ENCODE measurements around the gene RUFY1.

DNA sequence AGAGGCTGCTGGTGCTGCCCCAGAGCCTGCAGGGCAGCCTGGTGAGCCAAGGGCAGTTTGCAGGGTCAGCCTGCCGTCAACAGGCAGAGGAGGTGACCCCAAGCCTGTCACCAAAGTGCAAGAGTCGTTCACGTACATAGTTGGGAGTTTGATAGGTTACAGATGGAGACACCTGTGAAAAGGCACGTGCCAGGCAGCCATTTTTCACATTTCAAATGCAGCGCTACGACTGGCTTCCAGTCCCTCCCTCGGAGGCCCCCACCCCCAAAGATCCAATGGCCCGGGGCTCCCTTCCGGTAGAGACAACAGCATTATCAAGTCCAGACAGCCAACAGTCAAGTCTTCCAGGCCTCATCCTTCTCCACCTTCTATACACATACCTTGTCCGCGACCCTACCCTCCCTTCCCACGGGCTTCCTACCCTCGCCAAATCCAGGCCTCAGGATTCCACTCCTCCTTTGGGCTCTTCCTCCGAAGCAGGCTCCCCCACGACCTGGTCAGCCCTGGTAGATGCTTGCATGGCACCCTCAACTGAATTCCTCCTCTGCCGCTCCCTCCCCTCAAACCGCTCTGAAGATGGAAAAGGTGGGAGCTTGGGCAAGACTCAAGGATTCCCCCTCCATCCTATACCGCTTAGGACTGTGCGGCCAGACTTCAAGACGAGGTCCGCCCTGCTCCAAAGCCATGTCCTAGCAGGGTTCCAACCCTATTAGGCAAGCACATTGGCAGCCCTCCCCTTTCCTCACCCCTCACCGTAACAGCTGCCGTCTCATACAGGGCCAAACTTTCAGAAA is 60.0 kb downstream of the RUFY1 start:
- TF ChIP-seq, protein P1, sequence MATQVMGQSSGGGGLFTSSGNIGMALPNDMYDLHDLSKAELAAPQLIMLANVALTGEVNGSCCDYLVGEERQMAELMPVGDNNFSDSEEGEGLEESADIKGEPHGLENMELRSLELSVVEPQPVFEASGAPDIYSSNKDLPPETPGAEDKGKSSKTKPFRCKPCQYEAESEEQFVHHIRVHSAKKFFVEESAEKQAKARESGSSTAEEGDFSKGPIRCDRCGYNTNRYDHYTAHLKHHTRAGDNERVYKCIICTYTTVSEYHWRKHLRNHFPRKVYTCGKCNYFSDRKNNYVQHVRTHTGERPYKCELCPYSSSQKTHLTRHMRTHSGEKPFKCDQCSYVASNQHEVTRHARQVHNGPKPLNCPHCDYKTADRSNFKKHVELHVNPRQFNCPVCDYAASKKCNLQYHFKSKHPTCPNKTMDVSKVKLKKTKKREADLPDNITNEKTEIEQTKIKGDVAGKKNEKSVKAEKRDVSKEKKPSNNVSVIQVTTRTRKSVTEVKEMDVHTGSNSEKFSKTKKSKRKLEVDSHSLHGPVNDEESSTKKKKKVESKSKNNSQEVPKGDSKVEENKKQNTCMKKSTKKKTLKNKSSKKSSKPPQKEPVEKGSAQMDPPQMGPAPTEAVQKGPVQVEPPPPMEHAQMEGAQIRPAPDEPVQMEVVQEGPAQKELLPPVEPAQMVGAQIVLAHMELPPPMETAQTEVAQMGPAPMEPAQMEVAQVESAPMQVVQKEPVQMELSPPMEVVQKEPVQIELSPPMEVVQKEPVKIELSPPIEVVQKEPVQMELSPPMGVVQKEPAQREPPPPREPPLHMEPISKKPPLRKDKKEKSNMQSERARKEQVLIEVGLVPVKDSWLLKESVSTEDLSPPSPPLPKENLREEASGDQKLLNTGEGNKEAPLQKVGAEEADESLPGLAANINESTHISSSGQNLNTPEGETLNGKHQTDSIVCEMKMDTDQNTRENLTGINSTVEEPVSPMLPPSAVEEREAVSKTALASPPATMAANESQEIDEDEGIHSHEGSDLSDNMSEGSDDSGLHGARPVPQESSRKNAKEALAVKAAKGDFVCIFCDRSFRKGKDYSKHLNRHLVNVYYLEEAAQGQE (IDR thresholded peaks at IDR 0.05; ENCODE audit: borderline replicate concordance): no peak
- TF ChIP-seq EP300 (conservative IDR thresholded peaks at IDR 0.05; ENCODE audit: poor library complexity, severe bottlenecking) (no peak), RAD21 (conservative IDR thresholded peaks at IDR 0.05) (no peak), EZH2 (IDR thresholded peaks at IDR 0.05; ENCODE audit: borderline replicate concordance, insufficient read depth, low read length, poor library complexity, severe bottlenecking) (no peak)
- TF ChIP-seq, protein P2, sequence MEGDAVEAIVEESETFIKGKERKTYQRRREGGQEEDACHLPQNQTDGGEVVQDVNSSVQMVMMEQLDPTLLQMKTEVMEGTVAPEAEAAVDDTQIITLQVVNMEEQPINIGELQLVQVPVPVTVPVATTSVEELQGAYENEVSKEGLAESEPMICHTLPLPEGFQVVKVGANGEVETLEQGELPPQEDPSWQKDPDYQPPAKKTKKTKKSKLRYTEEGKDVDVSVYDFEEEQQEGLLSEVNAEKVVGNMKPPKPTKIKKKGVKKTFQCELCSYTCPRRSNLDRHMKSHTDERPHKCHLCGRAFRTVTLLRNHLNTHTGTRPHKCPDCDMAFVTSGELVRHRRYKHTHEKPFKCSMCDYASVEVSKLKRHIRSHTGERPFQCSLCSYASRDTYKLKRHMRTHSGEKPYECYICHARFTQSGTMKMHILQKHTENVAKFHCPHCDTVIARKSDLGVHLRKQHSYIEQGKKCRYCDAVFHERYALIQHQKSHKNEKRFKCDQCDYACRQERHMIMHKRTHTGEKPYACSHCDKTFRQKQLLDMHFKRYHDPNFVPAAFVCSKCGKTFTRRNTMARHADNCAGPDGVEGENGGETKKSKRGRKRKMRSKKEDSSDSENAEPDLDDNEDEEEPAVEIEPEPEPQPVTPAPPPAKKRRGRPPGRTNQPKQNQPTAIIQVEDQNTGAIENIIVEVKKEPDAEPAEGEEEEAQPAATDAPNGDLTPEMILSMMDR (IDR thresholded peaks at IDR 0.05; ENCODE audit: poor library complexity, severe bottlenecking): no peak

Data from neural cell (in vitro differentiated cells).